HG02610 (cell line): ENCODE data around the gene PIKFYVE.
A peak's percentile ranks its signal among the peaks of the same experiment; 100 is the strongest.

ENCODE experiments used
- ATAC-seq: cut with Tn5 transposase; IDR thresholded peaks from one replicate; pipeline ENCODE4 v1.9.1; 2021; ENCODE audit warnings: mild to moderate bottlenecking, moderate library complexity; ENCODE audit not compliant: unreplicated experiment

Gene PIKFYVE

GRCh38 chr2:208399201-208399600 lies 133.1 kb downstream of the PIKFYVE start:
- ATAC-seq, result no peak

DNA sequence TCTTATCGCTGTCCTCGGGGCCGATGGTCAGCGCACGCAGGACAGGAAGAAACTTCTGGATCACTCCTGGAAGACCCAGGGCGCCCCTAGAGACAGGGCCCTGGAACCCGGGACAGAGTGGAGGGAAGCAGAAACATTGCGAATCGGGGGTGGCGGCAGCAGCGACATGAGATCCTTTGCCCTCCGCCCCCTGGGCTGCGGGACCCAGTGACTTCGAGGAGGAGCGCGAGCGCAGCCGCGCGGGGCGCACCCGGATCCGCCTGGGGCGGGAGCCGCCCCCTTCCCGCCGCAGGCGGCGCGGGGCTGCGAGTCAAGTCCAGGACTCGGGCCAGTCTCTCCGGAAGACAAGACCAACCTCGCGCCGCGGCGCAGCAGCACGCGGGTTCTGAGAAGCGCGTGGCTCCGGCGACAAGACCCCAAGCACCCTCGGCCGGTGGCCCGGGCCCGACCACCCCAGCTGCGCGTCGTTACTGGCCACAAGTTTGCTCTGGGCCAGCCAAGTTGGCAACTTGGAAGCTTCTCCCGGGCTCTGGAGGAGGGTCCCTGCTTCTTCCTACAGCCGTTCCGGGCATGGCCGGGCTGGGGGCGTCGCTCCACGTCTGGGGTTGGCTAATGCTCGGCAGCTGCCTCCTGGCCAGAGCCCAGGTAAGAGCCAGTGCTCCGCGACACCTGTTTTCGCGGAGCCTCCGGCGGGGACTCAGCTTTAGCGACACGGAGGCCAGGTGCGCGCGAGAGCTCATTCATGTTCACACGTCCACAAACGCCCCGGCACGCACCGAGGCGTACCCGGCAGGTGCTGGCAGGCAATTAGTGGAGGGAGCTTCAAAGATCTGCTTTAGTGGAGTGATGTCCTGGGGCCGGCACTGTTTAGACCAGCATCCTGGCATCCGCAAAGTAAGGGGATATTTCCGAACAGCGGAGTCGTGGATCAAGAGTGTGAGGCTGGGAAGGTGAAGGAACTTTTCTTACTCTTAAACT lies 140.7 kb downstream of the PIKFYVE start, which contains the start of gene PTH2R:
Gene PTH2R (plus strand): TSS at position 319 of the 978 bp plus-strand sequence. CDS start 252 bp downstream, at position 571.
- peak; percentile 36 for ATAC-seq

GRCh38 chr2:208407667-208408066 lies 141.6 kb downstream of the PIKFYVE start:
- ATAC-seq, result peak; percentile 55
